Activated T-helper 1 cell treated with anti-CD3 and anti-CD28 coated beads, Interleukin-2, amount 50 U/mL, for 16 hours (primary cell): ENCODE results near the gene PXMP2.

ENCODE experiments used
- DNase-seq, 2 donors: peaks; one replicate each; pipeline ENCODE4 v3.0.0-alpha.2; 2020; ENCODE audit warnings: low read depth in 1 of 2, low spot score in 1 of 2

Gene PXMP2

DNA sequence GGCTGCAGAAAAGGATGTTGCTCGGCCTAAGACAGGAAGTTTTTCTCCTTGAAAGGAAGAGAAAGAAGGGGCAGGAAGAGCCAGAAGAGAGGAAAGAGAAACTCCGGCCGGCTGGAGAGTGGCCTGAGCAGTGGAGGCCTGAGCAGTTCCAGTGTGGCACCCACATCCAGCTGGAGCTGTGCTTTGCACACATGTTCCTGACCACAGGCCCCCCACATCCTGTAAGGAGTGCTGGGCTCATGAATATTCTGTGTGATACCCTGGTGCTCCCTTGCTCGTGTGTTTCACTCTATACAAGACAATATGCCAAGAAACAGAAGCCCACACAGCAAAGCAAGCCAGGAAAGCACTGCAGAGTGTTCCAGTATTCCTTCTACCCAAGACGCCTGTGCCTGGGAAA is 27.3 kb upstream of the PXMP2 start:
- no peak for DNase-seq

DNA sequence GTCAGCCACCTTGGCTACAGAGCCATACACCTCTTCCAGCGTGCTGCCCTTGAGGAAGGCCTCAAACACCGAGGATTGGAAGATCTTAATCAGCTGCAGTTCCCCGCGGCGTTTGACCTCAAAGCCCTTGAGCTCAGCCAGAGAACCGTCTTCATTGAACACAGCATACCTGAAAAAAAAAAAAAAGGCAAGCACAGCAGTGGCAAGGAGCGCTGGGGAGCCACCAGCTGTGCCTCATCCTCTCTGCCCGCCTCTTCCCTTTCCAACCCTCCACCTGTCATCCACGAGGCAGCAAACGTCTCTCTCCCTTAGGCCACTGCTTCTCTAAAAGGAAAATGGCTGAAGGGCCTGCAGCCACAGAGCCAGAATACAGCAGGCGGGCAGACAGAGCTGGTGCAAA is 26.4 kb upstream of the PXMP2 start:
- no peak for DNase-seq

DNA sequence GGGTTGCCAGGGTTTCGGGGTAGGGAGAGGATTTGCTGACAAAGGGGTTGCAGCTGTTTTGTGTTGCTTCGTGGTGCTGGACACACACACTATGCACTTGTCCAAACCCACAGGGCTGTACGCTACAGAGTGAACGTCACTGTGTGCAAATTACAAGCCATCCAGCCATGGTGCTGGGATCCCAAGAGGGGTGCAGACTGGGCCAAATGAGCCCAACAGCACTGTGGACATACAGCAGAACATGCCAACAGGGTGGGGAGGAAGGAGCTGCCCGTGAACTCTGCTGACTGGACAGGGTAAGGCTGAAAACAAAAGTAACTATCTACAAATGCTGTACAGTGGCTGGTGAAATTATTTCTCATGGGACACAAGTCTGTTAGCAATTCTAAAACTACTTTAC is 25.4 kb upstream of the PXMP2 start:
- no peak for DNase-seq

DNA sequence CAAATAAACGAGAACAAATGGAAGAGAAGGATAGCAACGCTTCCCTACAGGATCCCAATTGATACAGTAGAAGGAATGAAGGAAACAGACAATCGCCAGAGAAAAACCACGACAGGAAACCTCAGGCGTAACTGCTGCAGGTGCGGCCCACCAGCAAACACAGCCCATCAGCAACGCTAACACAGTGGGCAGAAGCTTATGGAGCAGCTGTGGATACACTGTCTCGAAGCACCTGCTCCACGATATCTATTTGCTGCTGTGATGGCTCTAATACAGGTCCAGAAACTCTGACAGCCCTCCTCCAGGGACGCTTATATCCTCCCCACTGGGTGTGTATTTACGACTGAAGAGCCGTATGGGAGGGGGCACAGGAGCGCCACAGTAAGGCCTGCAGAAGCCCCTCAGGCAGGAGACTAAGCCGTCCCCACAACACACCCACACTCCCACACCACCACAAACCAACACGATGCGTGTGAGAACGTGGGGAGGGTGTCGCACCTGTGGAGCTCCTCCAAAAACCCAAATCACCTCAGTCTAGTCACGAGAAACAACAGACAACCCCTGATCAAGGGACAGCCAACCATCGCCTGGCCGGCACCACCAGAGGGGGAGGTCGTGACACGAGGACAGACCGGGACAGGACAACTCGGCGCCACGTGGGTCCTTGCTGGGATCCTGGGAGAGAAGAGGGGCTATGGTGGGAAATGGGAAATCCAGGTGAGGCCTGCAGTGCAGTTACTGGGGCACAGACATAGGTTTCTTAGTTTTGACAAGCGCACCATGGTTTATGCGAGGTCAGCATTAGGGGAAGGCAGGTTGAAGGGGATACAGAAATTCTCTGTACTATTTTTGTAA is 24.3 kb upstream of the PXMP2 start:
- DNase-seq, result no peak

DNA sequence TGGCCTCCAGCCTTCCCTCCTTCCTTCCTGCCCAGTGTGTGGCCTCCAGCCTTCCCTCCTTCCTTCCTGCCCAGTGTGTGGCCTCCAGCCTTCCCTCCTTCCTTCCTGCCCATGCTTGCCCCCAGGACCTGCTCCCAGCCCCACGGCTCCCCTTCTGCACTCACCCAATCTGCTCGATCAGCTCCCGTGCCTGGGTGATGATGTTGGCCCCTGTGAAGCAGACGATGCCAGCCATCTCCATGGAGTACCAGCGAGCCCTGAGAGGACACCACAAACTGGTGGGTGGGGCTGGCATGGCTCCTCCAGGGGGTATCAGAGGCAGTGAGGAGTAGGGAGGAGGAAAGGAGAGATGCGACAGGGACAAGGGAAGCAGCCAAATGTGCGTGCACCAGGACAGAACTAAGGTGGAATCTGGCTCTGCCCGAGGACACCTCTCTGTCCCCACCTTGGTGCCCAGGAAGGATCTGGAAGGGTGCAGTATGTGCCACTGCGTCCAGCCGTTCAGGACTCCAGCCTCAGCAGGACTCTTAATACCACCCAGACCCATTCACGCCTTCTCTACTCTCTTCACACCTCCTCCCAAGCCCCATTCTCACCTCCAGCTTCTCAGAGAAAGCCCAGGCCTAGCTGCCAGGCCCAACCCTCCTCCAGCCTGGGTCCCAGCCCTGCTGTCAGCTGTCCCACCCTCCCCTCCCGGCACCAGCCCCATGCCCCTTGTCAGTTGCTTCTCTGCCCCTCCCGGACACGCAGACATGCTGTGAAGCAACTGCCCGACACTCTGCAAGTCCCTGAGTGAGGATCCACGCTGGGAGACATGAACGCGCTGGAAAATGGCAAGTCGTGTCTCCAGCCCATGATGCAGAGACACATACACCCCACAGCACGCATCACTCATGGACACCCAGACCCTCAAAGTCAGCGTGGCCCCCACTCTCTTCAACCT is 22.9 kb upstream of the PXMP2 start:
- no peak for DNase-seq

DNA sequence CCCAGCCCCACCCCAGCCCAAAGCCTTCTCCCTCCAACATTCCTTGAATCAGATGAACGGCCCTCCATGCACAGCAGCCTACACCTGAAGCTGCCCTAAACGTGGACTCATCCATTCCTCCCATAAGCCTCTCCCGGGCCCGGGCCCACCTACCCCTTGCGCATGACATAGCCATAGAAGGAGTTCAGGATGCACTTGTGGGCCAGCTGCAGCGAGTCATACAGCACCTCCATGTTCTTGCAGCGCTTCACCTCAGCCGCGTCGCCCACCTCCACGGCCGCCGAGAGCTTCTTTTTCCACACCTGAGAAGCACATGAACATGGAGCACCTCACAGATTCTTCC is 22.3 kb upstream of the PXMP2 start:
- no peak for DNase-seq

DNA sequence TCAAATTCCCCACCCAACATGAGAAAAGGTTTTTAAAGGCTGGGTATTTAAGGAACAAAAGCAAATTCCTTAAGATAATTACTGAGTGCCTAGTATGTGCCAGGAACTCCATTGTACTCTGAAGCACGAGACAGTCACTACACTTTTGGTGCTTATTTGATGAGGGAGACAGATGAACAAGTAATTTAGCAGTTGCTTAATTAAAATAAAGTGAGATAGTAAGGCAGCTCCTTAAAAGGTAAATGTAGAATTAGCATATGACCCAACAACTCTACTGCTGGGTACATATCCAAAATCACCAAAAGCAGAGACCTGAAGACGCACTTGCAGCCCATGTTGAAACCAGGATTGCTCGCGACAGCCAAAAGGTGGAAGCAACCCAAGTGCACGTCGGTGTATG is 21.6 kb upstream of the PXMP2 start:
- no peak for DNase-seq

DNA sequence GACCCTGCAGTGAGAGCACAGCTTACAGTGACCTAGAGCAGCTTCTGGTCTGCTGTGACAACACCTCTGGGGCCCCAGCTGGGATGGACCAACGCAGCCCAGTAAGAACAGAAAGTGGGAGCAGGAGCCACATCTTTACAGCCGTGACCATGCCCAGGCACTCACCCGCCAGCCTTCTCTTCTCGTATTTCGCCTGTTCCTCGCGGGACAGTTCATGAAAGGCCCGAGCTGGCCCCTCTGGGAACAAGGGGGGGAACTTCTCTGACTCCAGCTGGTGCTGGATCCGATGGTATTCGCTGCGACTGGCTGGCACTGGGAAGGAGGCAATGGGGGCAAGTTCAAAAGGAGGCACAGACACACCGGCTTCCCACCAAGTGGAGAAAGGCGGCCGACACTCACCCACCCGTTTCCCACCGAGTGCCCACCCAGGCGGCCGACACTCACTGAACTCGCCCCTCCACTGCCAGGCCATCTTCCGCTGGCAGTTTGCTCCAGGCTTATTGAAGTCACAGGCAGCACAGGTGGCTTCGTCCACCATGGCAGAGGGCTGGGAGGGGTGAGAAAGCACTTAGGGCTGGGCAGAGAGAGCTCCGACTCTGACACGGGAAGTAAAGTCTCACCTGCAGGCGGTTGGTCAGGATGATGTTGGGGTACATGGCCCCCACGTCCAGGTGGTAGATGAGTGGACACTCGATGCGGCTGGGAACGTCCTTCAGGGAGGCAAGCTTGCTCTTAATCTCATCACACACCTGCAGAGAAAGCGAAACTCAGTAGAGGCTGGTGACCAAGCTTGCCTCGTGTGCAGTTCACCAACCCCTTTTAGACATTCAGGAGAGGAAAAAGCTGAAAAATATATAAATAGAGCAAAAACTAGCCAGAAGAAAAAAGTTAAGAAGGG is 18.9 kb upstream of the PXMP2 start:
- no peak for DNase-seq

DNA sequence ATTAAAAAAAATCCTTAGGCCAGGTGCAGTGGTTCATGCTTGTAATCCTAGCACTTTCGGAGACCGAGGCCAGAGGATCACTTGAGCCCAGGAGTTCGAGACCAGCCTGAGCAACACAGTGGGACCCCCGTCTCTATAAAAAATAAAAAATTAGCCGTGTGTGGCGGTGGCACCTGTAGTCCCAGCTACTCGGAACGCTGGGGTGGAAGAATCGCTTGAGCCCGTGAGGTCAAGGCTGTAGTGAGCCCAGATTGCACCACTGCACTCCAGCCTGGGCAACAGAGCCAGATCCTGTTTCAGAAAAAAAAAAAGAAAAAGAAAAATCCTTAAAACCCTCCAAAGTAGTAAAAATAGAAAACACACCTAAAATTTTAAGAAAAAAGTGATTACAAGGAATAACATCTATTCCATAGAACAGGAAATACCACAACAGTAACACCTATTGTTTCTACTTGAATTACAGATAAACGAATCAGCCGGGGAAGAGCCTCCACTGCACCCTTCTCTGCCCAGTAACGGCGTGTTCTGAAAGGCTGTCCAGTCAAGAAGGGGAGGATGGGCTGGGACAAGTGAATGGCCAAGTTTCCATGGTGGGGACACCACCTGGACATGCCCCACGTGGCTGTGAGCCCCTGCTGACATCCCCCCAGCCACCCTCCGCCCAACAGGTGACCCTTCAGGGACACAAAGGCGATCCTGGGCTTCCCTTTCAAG is 18.1 kb upstream of the PXMP2 start:
- no peak for DNase-seq

DNA sequence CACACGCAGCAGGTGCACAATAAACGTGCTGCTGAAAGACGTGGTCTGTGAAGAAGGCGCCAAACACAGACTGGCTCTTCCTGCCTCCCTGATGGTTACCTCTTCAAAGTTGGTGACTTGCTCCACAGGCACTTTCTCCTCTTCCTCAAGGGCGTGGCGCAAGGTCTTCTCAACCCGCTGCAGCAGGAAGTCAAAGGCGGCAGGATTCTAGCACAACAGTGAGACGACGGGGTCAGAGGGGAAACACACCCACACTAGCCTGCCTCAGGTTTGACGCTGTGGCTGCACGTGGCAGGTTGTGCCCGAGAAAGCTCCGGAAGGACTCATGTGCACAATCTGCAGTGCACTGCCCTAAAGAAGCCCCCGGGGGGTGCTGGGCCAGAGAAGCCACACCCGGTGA is 15.3 kb upstream of the PXMP2 start:
- DNase-seq, result no peak

DNA sequence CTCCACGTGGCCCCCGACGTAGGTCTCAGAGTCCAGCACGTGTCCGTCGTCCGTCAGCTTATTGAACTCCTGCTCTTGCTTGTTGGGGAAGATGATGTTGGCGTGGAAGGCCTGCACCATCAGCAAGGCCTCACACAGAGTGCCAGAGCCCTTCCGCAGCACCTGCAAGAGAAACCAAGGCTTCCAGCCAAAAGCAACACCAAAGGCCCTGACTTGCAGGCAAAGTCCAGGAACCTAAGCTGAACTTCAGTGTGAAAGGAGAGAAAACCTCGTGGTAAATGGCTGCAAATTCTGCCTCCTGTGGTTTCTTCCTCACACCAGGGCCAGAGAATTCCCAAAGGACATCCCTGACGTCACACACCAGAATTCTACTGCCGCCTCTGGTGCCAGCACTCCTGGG is 14.7 kb upstream of the PXMP2 start:
- no peak for DNase-seq

DNA sequence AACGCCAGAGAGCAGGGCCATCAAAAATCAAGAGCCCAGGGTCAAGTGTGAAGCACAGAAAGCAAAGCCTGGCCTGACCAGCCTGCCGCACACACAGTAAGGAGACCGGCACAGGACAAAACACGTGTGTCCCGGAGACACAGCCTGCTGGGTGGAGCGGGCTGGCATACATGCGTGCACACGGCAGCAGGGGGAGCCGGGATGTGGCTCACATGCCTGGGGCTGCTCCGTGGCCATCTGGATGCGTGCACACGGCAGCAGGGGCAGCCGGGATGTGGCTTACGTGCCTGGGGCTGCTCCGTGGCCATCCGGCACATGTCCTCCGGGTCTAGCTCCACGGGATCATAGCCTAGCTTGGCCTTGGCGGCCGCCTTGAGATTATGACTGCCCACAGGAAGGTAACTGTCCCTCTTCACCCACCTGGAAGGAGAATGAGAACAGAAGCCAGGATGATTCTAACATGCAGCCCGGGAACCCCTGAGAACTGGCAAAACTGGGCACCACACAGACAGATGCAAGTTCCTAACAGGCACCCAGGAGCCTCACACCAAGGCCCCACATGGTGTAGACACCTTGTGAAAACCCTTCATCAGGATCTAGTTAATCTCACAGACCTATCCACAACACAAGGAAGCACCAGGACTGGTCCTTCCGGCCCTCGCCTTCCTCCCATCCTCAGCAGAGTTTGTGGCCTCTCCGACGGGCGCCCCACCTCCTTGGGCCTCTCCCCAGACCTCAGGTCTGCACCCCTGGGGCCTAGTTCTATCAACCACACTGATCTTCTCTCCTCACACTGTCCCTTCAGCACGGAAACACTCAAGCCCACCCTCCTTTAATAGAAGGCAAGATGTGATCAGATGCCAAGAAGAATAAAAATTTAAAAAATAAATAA is 13.9 kb upstream of the PXMP2 start:
- DNase-seq, result no peak

DNA sequence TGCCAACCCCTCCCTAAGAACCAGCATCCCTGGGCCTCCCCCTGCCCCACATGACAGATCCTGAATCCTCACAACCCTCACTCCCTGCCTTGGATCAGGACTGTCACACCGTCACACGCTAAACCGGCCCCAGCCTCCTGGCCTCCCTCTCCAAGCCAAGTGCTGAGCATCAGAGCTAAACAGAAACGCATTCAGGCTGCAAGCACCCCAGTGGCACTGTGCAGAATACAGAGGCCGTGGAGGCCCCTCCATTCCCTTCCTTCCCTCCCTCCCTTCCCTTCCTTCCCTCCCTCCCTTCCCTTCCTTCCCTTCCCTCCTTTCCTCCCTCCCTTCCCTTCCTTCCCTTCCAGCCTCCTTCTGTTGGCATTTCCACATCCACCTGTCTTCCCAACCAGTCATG is 12.8 kb upstream of the PXMP2 start:
- DNase-seq, result no peak

DNA sequence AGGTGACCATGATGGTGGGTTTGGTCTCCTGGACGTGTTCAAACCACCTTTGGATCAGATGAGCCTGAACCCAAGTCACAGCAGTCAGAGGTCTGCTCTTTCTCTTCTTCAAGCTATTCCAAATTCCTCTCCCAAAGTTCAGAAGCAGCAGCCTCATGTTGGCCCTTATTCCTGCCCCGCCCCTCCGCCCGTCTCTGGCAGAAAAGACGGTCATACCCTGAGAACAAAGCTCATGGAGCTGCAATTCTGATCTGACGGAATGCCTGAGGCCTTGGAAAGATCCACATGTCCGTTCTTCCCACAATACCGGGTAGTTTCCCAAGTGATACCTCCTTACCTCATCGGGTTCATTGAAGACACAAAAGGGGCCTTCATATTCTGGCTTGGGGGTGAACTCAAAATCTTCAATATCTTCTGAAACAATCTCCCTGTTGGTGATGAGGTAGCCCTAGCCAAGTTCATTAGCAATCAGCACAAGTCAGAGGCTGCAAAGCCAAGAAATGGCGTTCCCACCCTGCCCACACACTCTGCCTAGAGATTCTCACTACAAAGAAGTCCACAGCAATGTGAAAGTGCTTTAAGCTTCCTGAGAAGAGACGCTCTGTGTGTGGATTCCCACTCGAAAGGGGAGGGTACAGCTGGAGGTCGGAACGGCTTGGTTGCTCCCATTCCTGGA is 11.5 kb upstream of the PXMP2 start:
- no peak for DNase-seq

DNA sequence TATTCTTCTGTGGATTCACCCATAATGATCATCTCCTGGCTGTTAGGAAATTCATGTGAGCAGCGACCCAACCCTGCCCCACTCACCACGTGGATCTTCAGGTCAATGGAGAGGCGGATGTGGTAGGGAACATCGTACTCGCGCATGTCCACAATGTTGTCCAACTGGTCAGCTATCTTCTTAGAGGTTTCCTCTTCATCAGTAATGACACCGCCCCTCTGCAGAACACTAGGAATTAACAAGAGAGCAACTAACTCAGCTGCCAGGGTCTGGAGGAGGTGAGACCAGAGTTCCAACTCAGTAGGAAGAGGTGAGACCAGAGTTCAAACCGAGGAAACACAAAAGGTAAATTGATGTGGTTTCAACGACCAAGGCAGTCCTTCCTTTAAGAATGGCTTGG is 9.9 kb upstream of the PXMP2 start:
- no peak for DNase-seq

DNA sequence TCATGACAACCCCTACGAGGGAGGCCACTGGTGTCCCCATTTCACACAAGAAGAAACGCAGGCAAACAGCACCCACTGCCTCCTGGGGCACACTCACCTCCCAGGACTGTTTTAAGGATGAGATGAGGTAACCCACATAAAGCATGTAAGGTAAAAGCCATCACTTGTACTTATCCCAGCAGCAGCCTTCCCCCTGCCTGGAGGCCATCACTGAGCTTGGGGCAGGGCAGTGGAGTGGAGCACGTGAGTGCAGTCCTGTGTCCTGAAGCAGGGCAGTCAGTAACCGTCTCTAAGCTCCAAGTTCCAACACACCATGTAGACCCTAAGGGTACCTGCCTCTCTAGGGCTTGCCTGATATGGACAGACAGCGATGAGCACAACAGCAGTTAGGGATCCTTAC is 2.0 kb upstream of the PXMP2 start:
- no peak for DNase-seq

DNA sequence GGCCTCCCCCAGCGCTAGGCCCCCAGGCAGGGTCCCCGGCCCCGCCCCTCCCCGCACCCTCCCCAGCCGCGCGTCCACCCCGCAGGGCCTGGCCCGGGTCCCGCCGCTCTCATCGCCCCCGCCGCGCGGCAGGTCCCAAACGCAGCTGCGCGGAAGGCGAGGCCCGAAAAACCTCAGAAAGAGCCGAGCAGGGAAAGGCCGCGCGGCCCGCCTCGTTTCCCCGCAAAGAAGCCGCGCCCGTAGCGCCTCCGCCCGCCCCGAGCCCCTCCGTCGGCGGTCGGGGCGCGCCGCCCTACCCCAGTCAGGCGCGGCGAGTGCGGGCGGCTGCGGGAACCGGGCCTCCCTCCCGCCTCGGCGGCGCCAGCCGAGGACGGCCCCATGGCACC is 569 bp upstream of the PXMP2 start:
- no peak for DNase-seq

DNA sequence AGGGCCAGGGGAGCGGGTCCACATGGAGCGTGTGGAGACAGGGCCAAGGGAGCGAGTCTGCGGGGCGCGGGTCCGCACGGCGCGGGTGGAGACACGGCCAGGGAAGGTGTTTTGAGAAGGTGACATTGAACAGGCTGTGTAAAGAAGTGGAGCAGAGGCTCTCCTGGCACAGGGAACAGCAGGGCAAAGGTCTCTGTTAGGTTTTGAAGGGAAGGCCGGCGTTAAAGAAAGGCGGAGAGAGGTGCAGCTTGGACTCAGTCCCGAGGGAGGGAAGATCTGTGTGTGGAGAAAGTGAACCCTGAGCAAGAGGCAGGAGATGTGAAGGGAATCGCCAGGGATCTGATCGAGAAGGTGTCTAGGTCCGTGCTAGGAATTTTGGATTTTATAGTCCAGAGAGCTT is 1.8 kb downstream of the PXMP2 start:
- DNase-seq, result no peak

DNA sequence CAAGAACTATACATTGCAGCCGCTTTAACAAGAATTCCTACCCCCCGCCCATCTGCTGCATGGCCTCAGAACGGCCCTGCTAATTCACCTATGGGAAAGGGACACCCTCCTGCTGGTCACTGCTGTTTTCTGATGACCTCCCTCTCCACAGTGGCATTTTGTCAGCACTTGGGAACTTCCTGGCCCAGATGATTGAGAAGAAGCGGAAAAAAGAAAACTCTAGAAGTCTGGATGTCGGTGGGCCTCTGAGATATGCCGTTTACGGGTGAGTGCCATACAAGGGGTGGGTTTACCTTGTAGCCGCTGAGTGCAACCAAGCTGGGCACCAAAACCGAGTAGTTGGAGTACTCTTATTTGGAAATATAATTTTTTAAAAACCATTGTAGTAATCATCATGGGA is 2.7 kb downstream of the PXMP2 start:
- DNase-seq, result no peak
